Esophagus squamous epithelium (tissue), 5 donors: ENCODE data around the gene MCC. TPM values are rescaled to one million over a fixed set of nuclear protein-coding genes. Genes with fewer than 3 reads are reported as not detected.
"Not testable (repeated sequence)": the region's sequence is repeated elsewhere in the genome, so short reads cannot be mapped to it uniquely, and the experiment has no call there.

Source experiments
- DNase-seq: peaks from one replicate; lab custom pipeline; 2025; lab: John Stamatoyannopoulos, UW
- H3K27ac ChIP-seq, 4 donors: fragments of 200-600 bp; sonication (generic); one replicate each; pipeline ENCODE4 v1.5.1; 2016 to 2019; ENCODE audit warnings: mild to moderate bottlenecking in 1 of 4
- H3K27me3 ChIP-seq, 4 donors: fragments of 200-600 bp; sonication (generic); 1 replicate in 3 of 4; 2 replicates in 1 of 4; pipeline versions ENCODE4 v1.5.1 to v1.6.0; 2017 to 2021; ENCODE audit warnings: antibody characterized with exemption in 1 of 4
- H3K36me3 ChIP-seq, 3 donors: fragments of 200-600 bp; sonication (generic); one replicate each; pipeline ENCODE4 v1.5.1; 2016 to 2019
- H3K4me1 ChIP-seq, 3 donors: fragments of 200-600 bp; sonication (generic); one replicate each; pipeline ENCODE4 v1.5.1; 2017 to 2019
- H3K4me3 ChIP-seq, 4 donors: fragments of 200-600 bp; sonication (generic); 1 replicate in 3 of 4; 2 replicates in 1 of 4; pipeline ENCODE4 v1.5.1; 2016 to 2019; ENCODE audit warnings: mild to moderate bottlenecking in 2 of 4, moderate library complexity in 1 of 4
- H3K9me3 ChIP-seq, 3 donors: fragments of 200-600 bp; sonication (generic); one replicate each; pipeline ENCODE4 v1.5.1; 2016 to 2019
- CTCF ChIP-seq, 6 experiments: fragments of 450-650 bp in 4 of 6; fragments of 200-600 bp in 2 of 6; sonication (generic) in 2 of 6; IDR thresholded peaks; one replicate each; pipeline ENCODE4 v1.5.1; 2016 to 2019; ENCODE audit warnings: antibody characterized with exemption in 6 of 6, mild to moderate bottlenecking in 4 of 6, moderate library complexity in 4 of 6
- POLR2A ChIP-seq, 4 donors: fragments of 450-650 bp; IDR thresholded peaks; one replicate each; pipeline ENCODE4 v1.6.1; 2017; ENCODE audit warnings: antibody characterized with exemption in 4 of 4, mild to moderate bottlenecking in 4 of 4, moderate library complexity in 3 of 4
- WGBS, 2 donors: methylation state at CpG; one replicate each; pipeline ENCODE4 v1.1.5; 2018; 5-methylcytosine and 5-hydroxymethylcytosine counted together
- intact Hi-C: fragments of 100-400 bp; cut with DNase I; formaldehyde crosslinking; loops from one replicate; pipeline ENCODE4 v1.15.0; 2022
- total RNA-seq, 4 donors: library from RNA; depleted of rRNA; stranded (reverse); fragments of >200 nt; gene quantifications; one replicate each; pipeline ENCODE4 v1.1.0, GENCODE V29; 2016
- donor health status: DM: yes; HTN: yes; CAD: no.

MCC gene
- total RNA-seq, 4 donors from 2014 or later: 41.6 to 45.4 (median 43.4) TPM

- H3K9me3 ChIP-seq: no peaks in the 10 kb centered on the region
- no peak overlapping the region for H3K4me3 ChIP-seq
- H3K27ac ChIP-seq: peak overlapping the region in 3 of 4 donors; percentile 9 to 51 (median 45)
- TF ChIP-seq CTCF (IDR thresholded peaks at IDR 0.05): no peak
- TF ChIP-seq POLR2A (IDR thresholded peaks at IDR 0.05): no peak
- intact Hi-C loops: no loop called here
- no peaks in the 10 kb centered on the region for H3K27me3 ChIP-seq
- 54 to 59% methylated on average over 2 to 3 of the region's 3 CpGs for WGBS, 2 donors
- DNase-seq: no peak
- H3K4me1 ChIP-seq: peaks cover 0 to 31% (median 4%) of the 10 kb centered on the region in 3 donors
- H3K36me3 ChIP-seq: no peaks in the 10 kb centered on the region
Observed at GRCh38 chr5:113425909-113426308, 62.3 kb downstream of the MCC start.

- H3K4me1 ChIP-seq: peaks cover 0 to 12% (median 0%) of the 10 kb centered on the region in 3 donors
- no peak for TF ChIP-seq CTCF (IDR thresholded peaks at IDR 0.05)
- TF ChIP-seq POLR2A (IDR thresholded peaks at IDR 0.05): no peak
- H3K9me3 ChIP-seq: no peaks in the 10 kb centered on the region
- no peak overlapping the region for H3K4me3 ChIP-seq
- no peak overlapping the region for H3K27ac ChIP-seq
- WGBS, 2 donors: 75 to 77% methylated on average over 2 of the region's 2 CpGs
- no peaks in the 10 kb centered on the region for H3K36me3 ChIP-seq
- intact Hi-C loops: no loop called here
- DNase-seq: no peak
- no peaks in the 10 kb centered on the region for H3K27me3 ChIP-seq
Observed at GRCh38 chr5:113421693-113422092, 66.6 kb downstream of the MCC start.

- H3K9me3 ChIP-seq: no peaks in the 10 kb centered on the region
- H3K4me1 ChIP-seq: no peaks in the 10 kb centered on the region
- DNase-seq: no peak
- no peaks in the 10 kb centered on the region for H3K27me3 ChIP-seq
- intact Hi-C loops: no loop called here
- WGBS, 2 donors: 86 to 89% methylated on average over 5 to 6 of the region's 6 CpGs
- H3K36me3 ChIP-seq: no peaks in the 10 kb centered on the region
- no peak overlapping the region for H3K27ac ChIP-seq
- H3K4me3 ChIP-seq: no peak overlapping the region
- TF ChIP-seq CTCF (IDR thresholded peaks at IDR 0.05): no peak
Observed at GRCh38 chr5:113405530-113405929, 82.7 kb downstream of the MCC start.

GRCh38 chr5:113404269-113404668 is 84.0 kb downstream of the MCC start:
- TF ChIP-seq POLR2A (IDR thresholded peaks at IDR 0.05) (no peak), CTCF (IDR thresholded peaks at IDR 0.05) (no peak)
- intact Hi-C loops: no loop called here
- no peak overlapping the region for H3K27ac ChIP-seq

GRCh38 chr5:113397986-113398385 is 90.3 kb downstream of the MCC start:
- 62 to 66% methylated on average over 4 of the region's 4 CpGs for WGBS, 2 donors
- intact Hi-C loops, H3K4me3 ChIP-seq, H3K9me3 ChIP-seq, H3K4me1 ChIP-seq, H3K27ac ChIP-seq, H3K36me3 ChIP-seq, H3K27me3 ChIP-seq, DNase-seq: not testable (repeated sequence)

More at GRCh38 chr5:113404269-113404668, 84.0 kb downstream of the MCC start:
- WGBS, 2 donors: 44 to 72% methylated on average over 2 of the region's 2 CpGs
- no peaks in the 10 kb centered on the region for H3K4me1 ChIP-seq
- no peak overlapping the region for H3K4me3 ChIP-seq
- H3K9me3 ChIP-seq: no peaks in the 10 kb centered on the region
- no peaks in the 10 kb centered on the region for H3K27me3 ChIP-seq
- H3K36me3 ChIP-seq: no peaks in the 10 kb centered on the region
- DNase-seq: no peak

- DNase-seq: no peak
- no peaks in the 10 kb centered on the region for H3K4me1 ChIP-seq
- H3K27me3 ChIP-seq: no peaks in the 10 kb centered on the region
- H3K4me3 ChIP-seq: no peak overlapping the region
- no peak for TF ChIP-seq POLR2A (IDR thresholded peaks at IDR 0.05)
- TF ChIP-seq CTCF (IDR thresholded peaks at IDR 0.05): no peak
- 56 to 73% methylated on average over 3 of the region's 3 CpGs for WGBS, 2 donors
- H3K27ac ChIP-seq: no peak overlapping the region
- no peaks in the 10 kb centered on the region for H3K9me3 ChIP-seq
- intact Hi-C loops: no loop called here
- H3K36me3 ChIP-seq: no peaks in the 10 kb centered on the region
Observed at GRCh38 chr5:113397046-113397445, 91.2 kb downstream of the MCC start.
